ENCODE data around the gene WBP2.
A peak's percentile ranks its signal among the peaks of the same experiment; 100 is the strongest.

WBP2 gene

GRCh38 chr17:75855310-75856061 is at the start of gene WBP2:
TSS of gene WBP2 (minus strand) at chr17:75855335. CDS start at chr17:75855297, 38 bp downstream.
- DNase-seq (ENCODE audit: low read depth) = peak; percentile 90

- no peak for DNase-seq (ENCODE audit: low read depth)
Observed at GRCh38 chr17:75902406-75902805, 47.3 kb upstream of the WBP2 start.

GRCh38 chr17:75901727-75902126 is 46.6 kb upstream of the WBP2 start:
- no peak for DNase-seq (ENCODE audit: low read depth)

- no peak for DNase-seq (ENCODE audit: low read depth)
Observed at GRCh38 chr17:75900691-75901533, 45.8 kb upstream of the WBP2 start.

GRCh38 chr17:75899767-75900468 is 44.8 kb upstream of the WBP2 start:
- no peak for DNase-seq (ENCODE audit: low read depth)

GRCh38 chr17:75899353-75899752 is 44.2 kb upstream of the WBP2 start:
- no peak for DNase-seq (ENCODE audit: low read depth)

GRCh38 chr17:75898791-75899190 is 43.7 kb upstream of the WBP2 start:
- DNase-seq (ENCODE audit: low read depth) = no peak

GRCh38 chr17:75898065-75898464 is 42.9 kb upstream of the WBP2 start:
- no peak for DNase-seq (ENCODE audit: low read depth)

GRCh38 chr17:75897160-75898019 is 42.3 kb upstream of the WBP2 start:
- DNase-seq (ENCODE audit: low read depth) = no peak

GRCh38 chr17:75896415-75897159 is 41.5 kb upstream of the WBP2 start, which contains the start of gene TRIM65:
TSS of gene TRIM65 (minus strand) at chr17:75896951. CDS start at chr17:75896937, 14 bp downstream.
- DNase-seq (ENCODE audit: low read depth) = peak; percentile 52

- no peak for DNase-seq (ENCODE audit: low read depth)
Observed at GRCh38 chr17:75895370-75896155, 40.4 kb upstream of the WBP2 start.

- no peak for DNase-seq (ENCODE audit: low read depth)
Observed at GRCh38 chr17:75894049-75894733, 39.1 kb upstream of the WBP2 start.

- no peak for DNase-seq (ENCODE audit: low read depth)
Observed at GRCh38 chr17:75893305-75894048, 38.3 kb upstream of the WBP2 start.

GRCh38 chr17:75892556-75893224 is 37.6 kb upstream of the WBP2 start:
- no peak for DNase-seq (ENCODE audit: low read depth)

- DNase-seq (ENCODE audit: low read depth) = no peak
Observed at GRCh38 chr17:75891605-75892555, 36.7 kb upstream of the WBP2 start.

- no peak for DNase-seq (ENCODE audit: low read depth)
Observed at GRCh38 chr17:75891022-75891604, 36.0 kb upstream of the WBP2 start.

- DNase-seq (ENCODE audit: low read depth) = no peak
Observed at GRCh38 chr17:75889454-75889853, 34.3 kb upstream of the WBP2 start.
